BJ (cell line): ENCODE results near the gene TMEM18. TPM values are rescaled to one million over a fixed set of nuclear protein-coding genes. Genes with fewer than 3 reads are reported as not detected.
A peak's percentile ranks its signal among the peaks of the same experiment; 100 is the strongest.

Experiments
- CTCF ChIA-PET: fragments of 350-600 bp; formaldehyde crosslinking; extraction: SDS; loops from one replicate; lab custom pipeline; 2021; ENCODE audit warnings: antibody characterized with exemption, inconsistent platforms; lab: Yijun Ruan, JAX
- POLR2A ChIA-PET: fragments of 300-600 bp; sonication (Branson Sonifier 250); formaldehyde crosslinking; extraction: SDS; loops from one replicate; lab custom pipeline; 2021; ENCODE audit warnings: antibody characterized with exemption; lab: Charles Lee
- DNase-seq: peaks from one replicate; pipeline ENCODE4 v3.0.0-alpha.2; 2011; ENCODE audit warnings: low read depth
- H3K27me3 ChIP-seq: 2 replicates; pipeline ENCODE4 v1.6.0; 2011; ENCODE audit warnings: low read length; ENCODE audit not compliant: control insufficient read depth, insufficient read depth
- H3K36me3 ChIP-seq: 2 replicates; pipeline ENCODE4 v1.5.1; 2011; ENCODE audit warnings: low read length; ENCODE audit not compliant: control insufficient read depth, insufficient read depth
- H3K4me3 ChIP-seq: 2 replicates; pipeline ENCODE4 v1.5.1; 2011; ENCODE audit warnings: low read depth, mild to moderate bottlenecking, control low read depth, low read length
- polyA plus RNA-seq: library from polyadenylated mRNA; depleted of rRNA; stranded (reverse); fragments of >200 nt; gene quantifications from 2 replicates; pipeline ENCODE4 v1.2.3, GENCODE V29; 2011
- TF ChIP-seq, protein P1 (sequence below): IDR thresholded peaks from 2 replicates; pipeline ENCODE4 v1.5.1; 2011; ENCODE audit warnings: low read depth, mild to moderate bottlenecking, control low read depth, inconsistent platforms, low read length, moderate library complexity; ENCODE audit not compliant: insufficient read depth

The TMEM18 gene
- polyA plus RNA-seq, 1 experiment, result 17.9 TPM

- CTCF ChIA-PET, result interaction anchor here (1.0 to 1.5 kb wide), 4 partner anchors 13 to 360 kb away, joined by 4 to 6 read pairs (median 6); no protein-coding TSS in a partner anchor
- POLR2A ChIA-PET, result no interaction called here
- no peak overlapping the region for H3K4me3 ChIP-seq
- TF ChIP-seq, protein P1, sequence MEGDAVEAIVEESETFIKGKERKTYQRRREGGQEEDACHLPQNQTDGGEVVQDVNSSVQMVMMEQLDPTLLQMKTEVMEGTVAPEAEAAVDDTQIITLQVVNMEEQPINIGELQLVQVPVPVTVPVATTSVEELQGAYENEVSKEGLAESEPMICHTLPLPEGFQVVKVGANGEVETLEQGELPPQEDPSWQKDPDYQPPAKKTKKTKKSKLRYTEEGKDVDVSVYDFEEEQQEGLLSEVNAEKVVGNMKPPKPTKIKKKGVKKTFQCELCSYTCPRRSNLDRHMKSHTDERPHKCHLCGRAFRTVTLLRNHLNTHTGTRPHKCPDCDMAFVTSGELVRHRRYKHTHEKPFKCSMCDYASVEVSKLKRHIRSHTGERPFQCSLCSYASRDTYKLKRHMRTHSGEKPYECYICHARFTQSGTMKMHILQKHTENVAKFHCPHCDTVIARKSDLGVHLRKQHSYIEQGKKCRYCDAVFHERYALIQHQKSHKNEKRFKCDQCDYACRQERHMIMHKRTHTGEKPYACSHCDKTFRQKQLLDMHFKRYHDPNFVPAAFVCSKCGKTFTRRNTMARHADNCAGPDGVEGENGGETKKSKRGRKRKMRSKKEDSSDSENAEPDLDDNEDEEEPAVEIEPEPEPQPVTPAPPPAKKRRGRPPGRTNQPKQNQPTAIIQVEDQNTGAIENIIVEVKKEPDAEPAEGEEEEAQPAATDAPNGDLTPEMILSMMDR, result no peak
- DNase-seq, result peak; percentile 70
- no peaks in the 10 kb centered on the region for H3K36me3 ChIP-seq
- H3K27me3 ChIP-seq, result peaks cover 1% of the 10 kb centered on the region; the same call in 1 of the 2 replicates
Observed at GRCh38 chr2:650343-651310, 26.6 kb downstream of the TMEM18 start.

- ChIA-PET CTCF (interaction anchor here (1.0 to 1.5 kb wide), 4 partner anchors 12 to 359 kb away, joined by 4 to 6 read pairs (median 6); no protein-coding TSS in a partner anchor), POLR2A (no interaction called here)
- TF ChIP-seq, protein P1, result no peak
- no peak overlapping the region for H3K4me3 ChIP-seq
- H3K27me3 ChIP-seq, result peaks cover 1% of the 10 kb centered on the region; the same call in 1 of the 2 replicates
- no peaks in the 10 kb centered on the region for H3K36me3 ChIP-seq
- DNase-seq, result no peak
Observed at GRCh38 chr2:649426-650342, 27.5 kb downstream of the TMEM18 start.

DNA sequence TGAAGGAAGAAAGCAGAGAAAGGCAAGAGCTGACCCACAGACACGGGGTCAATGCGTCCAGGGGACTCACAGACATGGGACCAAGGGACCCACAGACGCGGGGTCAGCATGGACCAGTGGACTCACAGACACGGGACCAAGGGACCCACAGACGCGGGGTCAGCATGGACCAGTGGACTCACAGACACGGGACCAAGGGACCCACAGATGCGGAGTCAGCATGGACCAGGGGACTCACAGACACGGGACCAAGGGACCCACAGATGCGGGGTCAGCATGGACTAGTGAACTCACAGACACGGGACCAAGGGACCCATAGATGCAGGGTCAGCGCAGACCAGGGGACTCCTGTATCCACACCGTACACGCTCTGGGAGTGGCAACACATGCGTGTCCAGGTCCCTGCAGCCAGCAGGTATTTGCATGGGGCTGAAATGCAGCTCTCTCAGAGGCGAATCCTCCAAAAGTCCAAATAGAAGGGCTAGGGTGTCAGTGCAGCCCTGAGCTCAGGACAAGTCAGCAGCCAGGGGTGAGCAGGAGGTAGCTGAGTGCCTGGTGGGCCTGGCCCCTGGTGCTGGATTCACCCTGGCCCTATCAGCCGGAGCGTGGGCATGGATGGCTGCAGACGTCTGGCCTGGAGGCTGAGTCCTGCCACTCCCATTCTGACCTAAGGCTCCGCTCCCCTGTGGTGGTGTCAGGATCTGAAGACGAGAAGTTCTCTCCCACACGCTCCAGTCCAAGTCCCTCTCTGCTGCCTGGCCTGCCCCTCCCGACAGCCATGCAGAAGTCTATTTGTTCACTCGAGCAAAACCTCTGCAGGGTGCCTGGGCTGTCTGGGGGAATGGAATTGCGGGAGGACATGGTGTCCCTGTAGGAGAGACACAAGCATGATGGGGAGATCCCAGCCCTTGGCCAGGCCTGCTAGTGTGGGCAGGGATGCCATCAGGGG is 28.5 kb downstream of the TMEM18 start:
- DNase-seq, result no peak
- Histone ChIP-seq H3K4me3 (no peak overlapping the region), H3K36me3 (no peaks in the 10 kb centered on the region), H3K27me3 (peaks cover 1% of the 10 kb centered on the region; the same call in 1 of the 2 replicates)
- CTCF ChIA-PET, result interaction anchor here (1.5 kb wide), 1 partner anchor 19 kb away, joined by 6 read pairs; no protein-coding TSS in a partner anchor
- TF ChIP-seq, protein P1, result no peak
- POLR2A ChIA-PET, result no interaction called here

GRCh38 chr2:647691-648231 is 29.4 kb downstream of the TMEM18 start:
- Histone ChIP-seq H3K4me3 (no peak overlapping the region), H3K36me3 (no peaks in the 10 kb centered on the region), H3K27me3 (peaks cover 1% of the 10 kb centered on the region; the same call in 1 of the 2 replicates)
- POLR2A ChIA-PET, result no interaction called here
- CTCF ChIA-PET, result no interaction called here
- no peak for DNase-seq
- TF ChIP-seq, protein P1, result no peak
